ENCODE measurements around the gene ZBED6.
"Not testable (repeated sequence)": the region's sequence is repeated elsewhere in the genome, so short reads cannot be mapped to it uniquely, and the experiment has no call there.

The ZBED6 gene

DNA sequence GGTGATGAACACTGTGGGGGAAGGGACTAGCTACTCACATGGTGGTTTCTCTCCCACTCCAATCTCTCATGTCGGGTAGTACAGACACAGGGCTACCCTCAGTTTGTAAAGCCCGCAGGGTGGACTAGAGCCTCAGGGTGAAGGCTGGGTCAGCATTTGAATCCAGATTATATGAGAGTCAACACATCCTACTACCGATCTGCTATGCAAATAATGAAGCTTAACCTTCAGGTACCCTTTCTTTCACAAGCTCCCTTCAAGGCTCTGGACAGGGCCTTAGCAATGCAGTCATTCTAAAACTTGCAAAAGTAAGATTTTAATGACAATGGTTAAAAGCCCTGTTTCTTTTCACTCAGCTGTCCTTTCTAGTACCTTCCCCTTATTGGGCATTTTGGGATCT is 5.5 kb upstream of the ZBED6 start:
- DNase-seq = no peak

DNA sequence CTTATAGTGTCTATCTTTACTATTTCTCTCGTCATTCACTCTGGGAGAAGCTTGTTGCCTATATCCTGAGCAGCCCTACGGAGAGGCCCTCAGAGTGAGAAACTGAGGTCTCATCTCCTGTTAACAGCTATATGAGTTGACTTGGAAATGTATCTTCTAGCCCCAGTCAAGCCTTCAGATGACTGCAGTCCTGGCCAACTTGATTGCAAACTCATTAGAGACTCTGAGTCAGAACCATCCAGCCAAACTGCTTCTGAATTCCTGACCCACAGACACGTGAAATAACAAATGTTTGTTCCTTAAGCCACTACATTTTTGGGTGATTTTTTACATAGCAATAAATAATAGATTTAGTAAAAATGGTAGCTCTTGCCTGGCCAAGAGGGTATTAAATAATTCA is 3.9 kb upstream of the ZBED6 start:
- DNase-seq = no peak

DNA sequence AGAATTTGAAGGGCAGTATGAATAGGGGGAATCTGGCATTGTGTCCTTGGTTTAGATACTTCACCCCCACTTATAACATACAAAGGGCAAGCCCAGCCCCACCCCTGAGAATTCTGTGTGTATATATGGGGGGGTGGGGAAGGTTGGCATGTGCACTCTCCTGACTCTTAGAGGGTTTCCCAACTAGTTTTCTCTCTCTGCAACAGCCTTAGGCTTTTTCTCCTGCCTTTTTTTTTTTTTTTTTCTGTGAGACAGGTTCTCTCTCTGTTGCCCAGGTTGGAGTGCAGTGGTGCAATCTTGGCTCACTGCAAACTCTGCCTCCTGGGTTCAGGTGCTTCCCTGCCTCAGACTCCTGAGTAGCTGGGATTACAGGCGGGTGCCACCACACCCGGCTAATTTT is 2.9 kb upstream of the ZBED6 start:
- no peak for DNase-seq

DNA sequence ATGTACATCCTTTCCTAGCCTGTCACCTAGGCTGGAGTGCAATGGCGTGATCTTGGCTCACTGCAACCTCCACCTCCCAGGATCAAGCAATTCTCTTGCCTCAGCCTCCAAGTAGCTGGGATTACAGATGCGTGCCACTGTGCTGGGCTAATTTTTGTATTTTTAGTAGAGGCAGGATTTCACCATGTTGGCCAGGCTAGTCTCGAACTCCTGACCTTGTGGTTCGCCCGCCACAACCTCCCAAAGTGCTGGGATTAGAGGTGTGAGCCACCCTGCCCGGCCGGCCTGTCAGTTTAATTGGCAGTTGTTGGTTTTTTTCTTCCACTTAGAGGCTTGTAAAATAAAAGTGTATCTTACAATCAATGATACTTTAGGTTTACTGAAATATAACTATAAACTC is 1.9 kb upstream of the ZBED6 start:
- not testable (repeated sequence) for DNase-seq

DNA sequence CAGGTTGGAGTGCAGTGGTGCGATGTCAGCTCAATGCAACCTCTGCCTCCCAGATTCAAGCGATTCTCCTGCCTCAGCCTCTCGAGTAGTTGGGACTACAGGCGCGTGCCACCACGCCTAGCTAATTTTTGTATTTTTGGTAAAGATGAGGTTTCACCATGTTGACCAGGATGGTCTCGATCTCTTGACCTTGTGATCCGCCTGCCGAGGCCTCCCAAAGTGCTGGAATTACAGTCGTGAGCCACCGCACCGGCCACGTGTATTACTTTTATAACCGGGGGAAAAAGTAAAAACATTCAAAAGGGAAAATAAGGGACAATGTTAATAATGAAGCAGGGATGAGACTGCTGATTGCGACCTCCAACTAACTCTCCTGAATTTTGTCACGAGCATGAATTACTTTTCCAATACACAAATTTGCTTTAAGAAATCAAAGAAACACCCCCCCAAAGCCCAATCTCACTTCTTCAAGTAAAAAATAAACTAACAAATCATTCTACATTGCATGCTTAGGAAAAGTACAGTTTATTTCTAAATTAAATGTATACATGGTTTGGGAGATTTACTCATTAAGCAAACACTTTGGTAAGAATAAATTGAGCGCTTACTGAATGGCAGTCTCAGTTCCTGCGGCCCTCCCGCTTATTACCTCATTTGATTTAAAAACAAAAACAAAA is 521 bp upstream of the ZBED6 start:
- no peak for DNase-seq

DNA sequence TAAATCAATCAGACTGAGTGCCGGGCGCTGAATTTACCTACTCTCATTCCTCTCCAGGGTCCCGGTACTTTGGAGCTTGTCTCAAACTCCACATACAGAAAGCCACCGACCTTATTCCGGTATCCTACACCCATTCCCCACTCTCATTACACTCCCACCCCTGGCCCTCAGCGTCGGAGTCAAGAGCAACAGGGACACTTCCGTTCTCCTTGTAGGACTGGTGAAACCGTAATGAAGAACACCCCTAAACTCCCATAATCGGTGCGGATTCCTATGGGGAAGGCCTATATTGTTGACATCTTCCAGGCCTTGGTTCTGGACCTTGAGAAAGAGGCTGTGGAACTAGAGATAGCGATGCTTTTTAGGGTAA is 798 bp downstream of the ZBED6 start:
- peak in 1 of 2 experiments; percentile 37 for DNase-seq

DNA sequence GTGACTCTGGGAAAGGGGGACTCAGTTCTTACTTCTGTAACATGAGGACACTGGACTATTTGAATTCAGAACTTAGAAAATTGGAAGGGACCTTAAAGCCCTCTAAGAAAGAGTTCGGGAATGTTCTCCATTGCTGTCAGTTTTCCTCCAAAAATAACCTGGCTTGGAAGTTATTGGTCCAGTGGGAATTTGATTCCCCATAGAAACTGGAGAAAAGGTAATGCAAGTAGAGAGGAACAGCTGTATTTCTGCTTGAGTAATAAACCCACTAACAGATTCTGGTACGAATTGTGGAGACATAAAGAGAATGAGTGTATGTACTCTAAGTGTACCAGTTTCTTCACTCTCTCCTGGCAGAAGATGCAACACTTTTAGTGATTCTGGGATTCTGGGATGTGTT is 1.8 kb downstream of the ZBED6 start:
- DNase-seq = no peak

DNA sequence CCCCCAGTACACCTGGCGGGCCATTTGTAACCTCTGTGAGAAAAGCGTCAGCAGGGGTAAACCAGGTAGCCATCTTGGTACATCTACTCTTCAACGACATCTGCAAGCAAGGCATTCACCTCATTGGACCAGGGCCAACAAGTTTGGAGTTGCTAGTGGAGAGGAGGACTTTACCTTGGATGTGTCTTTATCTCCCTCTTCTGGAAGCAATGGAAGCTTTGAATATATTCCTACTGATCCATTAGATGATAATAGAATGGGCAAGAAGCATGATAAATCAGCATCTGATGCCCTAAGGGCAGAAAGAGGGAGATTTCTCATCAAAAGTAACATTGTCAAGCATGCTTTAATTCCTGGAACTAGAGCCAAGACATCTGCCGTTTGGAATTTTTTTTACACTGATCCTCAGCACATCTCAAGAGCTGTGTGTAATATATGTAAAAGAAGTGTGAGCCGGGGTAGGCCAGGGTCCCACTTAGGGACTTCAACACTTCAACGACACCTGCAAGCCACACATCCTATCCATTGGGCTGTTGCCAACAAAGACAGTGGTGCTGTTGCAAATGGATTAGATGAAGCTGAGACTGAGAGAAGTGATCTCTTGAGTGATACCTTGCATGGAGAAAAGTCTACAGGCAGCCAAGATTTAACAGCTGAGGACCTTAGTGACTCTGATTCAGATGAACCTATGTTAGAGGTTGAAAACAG is 2.7 kb downstream of the ZBED6 start:
- peak in 1 of 2 experiments; percentile 15 for DNase-seq

DNA sequence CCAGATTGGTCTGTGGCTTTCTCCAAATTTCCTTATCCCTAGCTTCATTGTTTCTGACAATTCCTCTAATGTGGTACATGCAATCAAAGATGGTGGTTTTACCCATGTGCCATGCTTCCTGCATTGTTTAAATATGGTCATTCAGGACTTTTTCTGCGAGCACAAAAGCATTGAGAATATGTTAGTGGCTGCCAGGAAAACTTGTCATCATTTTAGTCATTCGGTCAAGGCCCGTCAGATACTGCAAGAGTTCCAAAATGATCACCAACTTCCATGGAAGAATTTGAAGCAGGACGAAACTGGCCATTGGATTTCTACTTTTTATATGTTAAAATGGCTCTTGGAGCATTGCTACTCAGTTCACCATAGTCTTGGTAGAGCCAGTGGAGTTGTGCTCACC is 3.7 kb downstream of the ZBED6 start:
- DNase-seq = no peak

DNA sequence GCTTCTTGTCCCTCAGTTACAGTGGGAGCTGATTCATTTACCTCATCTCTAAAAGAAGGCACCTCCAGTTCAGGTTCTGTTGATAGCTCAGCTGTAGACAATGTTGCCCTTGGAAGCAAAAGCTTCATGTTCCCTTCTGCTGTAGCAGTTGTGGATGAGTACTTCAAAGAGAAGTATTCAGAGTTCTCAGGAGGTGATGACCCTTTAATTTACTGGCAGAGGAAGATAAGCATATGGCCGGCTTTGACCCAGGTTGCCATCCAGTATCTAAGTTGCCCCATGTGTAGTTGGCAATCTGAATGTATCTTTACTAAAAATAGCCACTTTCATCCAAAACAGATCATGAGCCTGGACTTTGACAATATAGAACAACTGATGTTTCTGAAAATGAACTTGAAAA is 4.5 kb downstream of the ZBED6 start:
- DNase-seq = no peak

DNA sequence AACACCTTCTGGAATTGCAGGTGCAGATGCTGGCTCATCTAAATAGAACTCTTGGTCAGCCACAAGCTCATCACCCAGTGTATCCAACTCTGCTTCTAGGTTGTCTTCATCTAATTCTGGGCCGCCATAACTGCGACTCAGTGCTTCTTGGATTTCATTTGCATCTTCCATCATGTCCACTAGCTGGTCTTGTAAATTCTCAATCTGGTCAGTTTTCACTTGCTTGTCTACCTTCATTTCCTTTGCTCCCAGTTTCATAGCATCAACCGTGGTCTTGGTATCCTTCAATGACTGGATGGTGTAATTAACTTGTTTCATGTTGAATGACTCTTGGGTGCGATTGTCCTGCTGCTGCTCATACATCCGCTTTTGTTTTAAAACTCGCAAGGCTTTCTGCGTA is 10.3 kb downstream of the ZBED6 start:
- DNase-seq = no peak

DNA sequence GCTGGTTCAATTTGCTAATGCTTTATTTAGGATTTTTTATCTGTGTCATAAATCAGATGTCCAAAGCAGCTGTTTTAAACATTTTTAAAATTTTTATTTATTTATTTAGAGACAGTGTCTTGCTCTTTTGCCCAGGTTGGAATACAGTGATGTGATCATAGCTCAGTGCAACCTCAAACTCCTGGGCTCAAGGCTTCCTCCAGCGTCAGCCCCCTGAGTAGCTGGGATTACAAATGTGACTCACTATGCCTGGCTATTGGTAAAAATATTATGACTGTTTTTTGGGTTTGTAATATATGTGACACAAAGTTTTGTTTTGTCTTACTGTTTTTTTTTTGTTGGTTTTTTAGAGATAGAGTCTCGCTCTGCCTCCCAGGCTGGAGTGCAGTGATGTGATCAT is 11.8 kb downstream of the ZBED6 start:
- DNase-seq = no peak

DNA sequence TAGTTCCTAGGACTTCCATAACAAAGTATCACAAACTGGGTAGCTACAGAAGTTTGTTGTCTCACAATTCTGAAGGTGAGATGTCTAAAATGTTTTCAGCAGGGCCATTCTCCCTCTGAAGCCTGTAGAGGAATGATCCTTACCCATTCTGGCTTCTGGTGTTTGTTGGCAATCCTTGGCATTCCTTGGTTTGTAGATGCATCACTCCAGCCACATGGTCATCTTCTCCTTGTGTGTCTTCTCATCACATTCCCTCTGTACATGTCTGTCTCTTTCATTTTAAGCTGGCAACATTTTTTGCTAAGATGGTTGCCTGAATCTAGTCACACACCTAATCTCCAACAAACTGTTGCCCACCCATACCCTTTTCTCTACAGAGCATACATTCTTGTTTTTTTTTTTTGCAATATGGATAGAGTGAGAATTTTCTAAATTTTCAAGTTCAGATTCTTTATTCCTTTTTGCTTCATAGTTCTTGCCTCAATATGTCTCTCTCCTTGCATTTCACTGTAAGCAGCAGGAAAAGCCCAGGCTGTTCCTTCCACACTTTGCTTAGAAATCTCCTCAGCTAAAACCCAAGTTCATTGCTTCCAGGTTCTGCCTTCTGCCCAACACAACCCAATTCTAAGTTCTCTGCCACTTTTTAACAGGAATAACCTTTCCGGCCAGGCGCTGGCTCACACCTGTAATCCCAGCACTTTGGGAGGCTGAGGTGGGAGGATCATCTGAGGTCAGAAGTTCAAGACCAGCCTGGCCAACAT is 18.3 kb downstream of the ZBED6 start:
- no peak for DNase-seq

DNA sequence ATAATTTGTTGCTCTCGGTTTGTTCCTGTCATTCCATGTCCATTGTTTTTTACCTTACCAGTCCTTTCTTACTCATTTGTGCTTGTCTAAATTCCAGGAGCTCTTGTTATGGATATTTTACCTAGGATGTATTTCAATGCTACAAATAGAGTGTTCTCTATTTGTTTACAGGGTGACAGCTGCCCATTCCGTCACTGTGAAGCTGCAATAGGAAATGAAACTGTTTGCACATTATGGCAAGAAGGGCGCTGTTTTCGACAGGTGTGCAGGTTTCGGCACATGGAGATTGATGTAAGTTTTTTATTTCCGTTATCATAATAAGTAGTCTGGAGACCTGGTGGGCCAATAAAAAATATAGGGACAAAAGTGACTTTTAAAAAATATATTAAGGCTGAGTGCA is 23.0 kb downstream of the ZBED6 start:
- DNase-seq = no peak

DNA sequence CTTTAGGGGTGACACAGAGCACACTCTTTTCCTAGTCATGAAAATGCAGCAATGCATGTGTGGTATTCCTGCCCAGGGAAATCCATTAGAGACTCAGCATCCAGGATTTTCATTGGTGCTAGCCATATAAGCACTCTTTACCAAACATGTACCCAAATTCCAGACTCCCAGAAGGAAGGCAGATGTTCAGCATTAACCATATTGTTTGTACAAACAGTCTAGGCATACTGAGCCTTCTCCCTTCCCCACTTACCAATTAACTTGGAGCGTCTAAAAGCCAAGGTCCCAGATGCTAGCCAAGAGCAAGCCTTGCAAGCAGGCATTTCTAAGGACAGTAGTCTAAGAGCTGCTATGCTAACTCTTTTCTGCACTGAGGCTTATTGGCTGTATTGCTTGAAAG is 27.9 kb downstream of the ZBED6 start:
- peak in 1 of 2 experiments; percentile 13 for DNase-seq

DNA sequence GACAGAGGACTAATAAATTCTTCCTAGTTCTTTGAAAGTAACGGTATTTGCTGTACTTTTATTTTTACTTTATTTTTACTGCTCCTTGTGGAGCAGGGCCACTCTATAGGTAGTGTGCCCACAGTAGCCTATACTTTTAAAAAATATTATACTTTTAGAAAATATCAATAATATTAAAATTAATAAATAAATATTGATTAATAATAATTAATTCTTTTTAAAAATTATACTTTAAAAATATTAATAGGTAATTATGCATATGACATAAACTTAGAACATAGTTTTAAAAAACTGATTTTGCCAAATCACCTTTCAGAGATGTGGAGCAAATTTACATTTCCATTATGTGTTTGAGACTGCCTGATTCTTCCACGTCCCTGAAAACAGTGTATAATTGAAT is 30.8 kb downstream of the ZBED6 start:
- DNase-seq = no peak

DNA sequence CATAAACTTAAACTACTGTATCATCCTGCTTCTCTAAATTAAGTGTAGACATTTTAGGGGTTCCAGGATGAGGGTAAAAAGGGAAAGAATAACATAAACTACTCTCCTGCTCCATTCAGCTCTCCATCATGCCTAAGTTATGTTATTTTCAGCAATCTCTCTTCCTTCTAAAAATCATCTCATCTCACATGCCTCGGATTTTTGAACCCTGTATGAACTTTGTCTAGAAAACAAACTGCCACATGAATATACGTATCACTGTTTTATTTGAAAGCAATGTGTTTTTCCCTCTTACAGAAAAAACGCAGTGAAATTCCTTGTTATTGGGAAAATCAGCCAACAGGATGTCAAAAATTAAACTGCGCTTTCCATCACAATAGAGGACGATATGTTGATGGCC is 32.6 kb downstream of the ZBED6 start:
- no peak for DNase-seq

DNA sequence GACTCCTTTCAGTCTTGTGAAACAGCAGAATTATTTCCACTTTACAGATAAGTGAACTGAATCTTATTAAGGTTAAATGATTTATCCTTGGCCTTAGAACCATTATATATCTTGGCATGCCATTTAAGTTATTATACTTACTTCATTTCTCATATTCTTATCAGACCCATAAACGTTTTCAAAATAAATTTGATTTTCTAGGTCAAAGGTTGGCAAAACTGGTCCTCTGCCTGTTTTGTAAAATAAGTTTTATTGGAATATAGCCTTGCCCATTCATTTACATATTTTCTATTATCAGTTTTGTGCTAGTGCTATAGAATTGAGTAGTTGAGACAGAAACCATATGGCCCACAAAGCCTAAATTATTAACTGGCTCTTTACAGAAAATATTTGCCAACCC is 33.1 kb downstream of the ZBED6 start:
- DNase-seq = no peak

DNA sequence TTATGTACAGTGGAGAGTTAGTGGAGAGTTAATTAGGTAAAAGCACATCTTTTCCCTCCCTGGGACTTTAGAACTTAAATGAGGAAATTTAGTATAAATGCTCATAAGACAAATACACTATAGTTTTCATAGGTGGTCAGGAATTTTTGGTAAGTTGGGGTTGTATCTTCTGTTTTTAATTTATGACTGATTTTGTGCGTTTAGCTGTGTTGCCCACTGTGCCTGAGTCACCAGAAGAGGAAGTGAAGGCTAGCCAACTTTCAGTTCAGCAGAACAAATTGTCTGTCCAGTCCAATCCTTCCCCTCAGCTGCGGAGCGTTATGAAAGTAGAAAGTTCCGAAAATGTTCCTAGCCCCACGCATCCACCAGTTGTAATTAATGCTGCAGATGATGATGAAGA is 33.8 kb downstream of the ZBED6 start:
- not testable (repeated sequence) for DNase-seq

DNA sequence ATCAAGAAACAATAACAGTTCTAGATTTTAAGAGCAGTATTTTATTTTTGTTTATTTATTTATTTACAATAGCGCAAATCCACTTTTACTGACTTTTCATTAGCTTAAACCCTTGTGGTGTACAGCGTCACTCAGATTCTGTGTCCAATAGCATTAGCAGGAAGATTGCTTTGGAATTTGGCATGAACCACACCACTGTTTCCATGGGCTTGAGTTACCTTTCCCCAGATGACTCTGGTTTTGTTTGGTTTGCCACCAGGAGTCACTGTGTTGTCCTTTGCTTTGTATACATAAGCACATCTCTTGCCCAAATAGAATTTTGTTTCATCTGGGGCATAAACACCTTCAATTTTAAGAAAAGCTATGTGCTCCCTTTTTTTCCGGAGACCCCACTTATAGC is 40.1 kb downstream of the ZBED6 start:
- DNase-seq = no peak

DNA sequence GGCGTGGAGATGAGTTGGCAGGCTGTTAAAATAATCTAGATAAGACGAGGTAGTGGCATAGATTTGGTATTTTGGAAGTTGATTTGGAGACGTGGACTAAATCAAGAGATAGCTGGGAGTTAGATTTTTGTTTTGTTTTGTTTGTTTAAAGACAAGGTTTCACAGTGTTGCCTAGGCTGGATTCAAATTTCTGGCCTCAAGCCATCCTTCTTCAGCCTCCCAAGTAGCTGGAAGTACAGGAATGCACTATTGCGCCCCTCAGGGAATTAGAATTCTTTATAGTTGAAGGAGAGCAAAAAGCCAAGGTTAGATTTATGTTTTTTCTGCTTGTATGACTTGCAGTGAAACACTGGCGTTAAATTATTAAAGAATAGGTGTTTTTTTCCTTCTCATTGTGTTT is 43.7 kb downstream of the ZBED6 start:
- no peak for DNase-seq

DNA sequence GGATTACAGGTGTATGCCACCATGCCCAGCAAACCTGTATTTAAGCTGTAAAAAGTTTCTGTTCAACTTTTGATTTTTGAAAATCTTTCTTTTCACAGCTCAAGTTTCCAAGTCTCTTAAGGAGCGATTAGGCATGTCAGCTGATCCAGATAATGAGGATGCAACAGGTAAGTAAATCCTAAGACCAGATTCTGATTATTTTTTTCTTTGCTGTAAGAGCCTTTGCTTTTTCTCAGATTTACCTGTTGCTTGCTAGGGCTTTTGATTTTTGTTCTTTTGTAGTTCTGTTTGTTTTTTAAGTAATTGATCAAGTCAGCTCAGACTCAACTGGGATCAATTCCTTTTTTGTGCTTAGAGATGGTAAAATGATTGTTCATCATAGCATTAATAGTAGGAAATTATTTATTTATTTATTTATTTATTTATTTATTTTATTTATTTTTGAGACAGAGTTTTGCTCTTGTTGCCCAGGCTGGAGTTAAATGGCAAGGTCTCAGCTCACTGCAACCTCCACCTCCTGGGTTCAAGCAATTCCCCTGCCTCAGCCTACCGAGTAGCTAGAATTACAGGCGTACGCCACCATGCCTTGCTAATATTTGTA is 44.9 kb downstream of the ZBED6 start:
- DNase-seq = no peak

DNA sequence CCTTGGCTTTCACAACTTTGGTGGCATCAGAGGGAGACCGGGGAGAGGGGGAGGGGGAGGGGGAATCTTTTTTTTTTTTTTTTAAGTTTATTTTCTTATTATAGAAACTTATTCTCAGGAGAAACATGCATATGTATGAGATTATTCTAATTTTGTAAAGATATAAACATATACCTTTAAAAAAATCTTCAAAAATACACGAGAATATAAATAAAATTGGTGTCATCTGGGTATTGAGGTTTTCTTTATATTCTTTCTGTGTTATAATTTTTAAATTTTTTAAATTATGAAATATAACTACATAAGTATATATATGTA is 47.1 kb downstream of the ZBED6 start:
- no peak for DNase-seq

DNA sequence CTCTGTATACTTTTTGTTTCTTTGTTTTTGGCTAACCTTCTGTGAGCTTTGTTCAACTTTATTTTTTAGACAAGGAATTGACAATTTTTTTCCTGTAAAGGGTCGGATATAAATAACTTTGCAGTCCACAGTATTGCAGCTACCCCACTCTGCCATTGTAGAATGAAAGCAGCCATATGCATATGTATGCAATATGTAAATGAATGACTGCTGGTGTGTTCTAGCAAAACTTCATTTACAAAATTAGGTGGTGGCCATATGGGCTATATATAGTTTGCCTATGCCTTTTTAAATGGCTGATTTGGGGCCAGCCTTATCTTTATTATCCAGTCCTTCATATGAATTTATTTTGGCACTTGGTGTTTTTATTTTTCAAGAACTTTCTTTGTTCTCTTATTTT is 48.0 kb downstream of the ZBED6 start:
- DNase-seq = no peak
